ENCODE data around the gene PDE1A.
"Not testable (repeated sequence)": the region's sequence is repeated elsewhere in the genome, so short reads cannot be mapped to it uniquely, and the experiment has no call there.

PDE1A gene

GRCh38 chr2:182404975-182405561, 21.8 kb downstream of the PDE1A start:
- DNase-seq: no peak

DNA sequence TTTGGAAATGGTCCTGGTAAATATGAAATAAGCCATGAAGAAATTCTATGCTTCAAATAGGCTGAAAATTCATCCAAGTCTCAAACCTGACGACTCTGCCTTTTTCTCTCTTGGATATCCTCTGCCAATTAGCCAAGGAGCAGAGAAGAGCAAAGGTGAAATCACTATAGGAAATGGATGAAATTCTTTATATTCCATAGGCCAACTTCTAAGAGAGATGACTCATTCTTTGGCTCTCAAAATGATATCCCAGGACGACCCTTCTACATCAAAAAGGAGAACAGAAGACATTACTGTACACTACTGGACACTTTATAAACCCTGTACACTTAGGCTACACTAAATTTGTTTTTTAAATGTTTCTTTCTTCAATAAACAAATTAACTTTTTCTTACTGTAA, 22.7 kb downstream of the PDE1A start:
- DNase-seq: no peak

DNA sequence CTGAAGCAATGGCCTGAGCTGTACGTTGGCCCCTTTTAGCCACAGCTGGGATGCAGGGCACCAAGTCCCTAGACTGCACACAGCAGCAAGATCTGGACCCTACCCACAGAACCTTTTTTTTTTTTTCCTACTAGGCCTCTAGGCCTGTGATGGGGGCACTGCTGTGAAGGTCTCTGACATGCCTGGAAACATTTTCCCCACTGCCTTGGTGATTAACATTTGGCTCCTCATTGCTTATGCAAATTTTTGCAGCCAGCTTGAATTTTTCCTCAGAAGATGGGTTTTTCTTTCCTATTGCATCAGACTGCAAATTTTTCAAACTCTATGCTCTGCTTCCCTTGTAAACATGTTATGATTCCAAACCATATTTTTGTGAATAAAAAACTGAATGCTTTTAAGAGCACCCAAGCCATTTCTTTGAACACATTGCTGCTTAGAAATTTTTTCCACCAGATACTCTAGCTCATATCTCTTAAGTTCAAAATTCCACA, 33.5 kb downstream of the PDE1A start:
- no peak for DNase-seq

DNA sequence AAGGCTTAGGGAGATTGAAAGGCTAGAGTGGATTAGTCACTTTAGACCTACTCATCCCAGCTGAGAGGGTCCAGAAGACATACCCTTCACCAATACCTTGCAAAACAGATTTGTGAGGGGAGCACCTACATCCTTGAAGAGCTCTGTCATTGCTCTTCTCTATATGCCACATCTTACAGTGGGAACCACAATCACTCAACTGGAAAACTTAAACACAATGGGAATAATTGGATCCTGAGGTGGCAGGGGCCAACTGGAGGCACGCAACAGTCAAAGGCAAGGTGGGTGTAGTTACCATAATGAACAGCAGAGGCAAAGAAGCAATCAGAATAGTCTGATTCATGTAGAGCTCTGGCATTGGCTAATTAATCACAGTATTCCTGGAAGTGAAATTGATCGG, 35.4 kb downstream of the PDE1A start:
- no peak for DNase-seq

DNA sequence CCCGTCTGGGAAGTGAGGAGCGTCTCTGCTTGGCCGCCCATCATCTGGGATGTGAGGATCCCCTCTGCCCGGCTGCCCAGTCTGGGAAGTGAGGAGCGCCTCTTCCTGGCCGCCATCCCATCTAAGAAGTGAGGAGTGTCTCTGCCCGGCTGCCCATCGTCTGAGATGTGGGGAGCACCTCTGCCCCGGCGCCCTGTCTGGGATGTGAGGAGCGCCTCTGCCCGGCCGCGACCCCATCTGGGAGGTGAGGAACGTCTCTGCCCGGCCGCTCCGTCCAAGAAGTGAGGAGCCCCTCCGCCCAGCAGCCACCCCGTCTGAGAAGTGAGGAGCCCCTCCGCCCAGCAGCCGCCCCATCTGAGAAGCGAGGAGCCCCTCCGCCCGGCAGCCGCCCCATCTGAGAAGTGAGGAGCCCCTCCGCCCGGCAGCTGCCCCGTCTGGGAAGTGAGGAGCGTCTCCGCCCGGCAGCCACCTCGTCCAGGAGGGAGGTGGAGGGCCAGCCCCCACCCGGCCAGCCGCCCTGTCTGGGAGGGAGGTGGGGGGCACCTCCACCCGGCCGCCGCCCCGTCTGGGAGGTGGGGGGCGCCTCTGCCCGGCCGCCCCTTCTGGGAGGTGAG, 40.5 kb downstream of the PDE1A start:
- DNase-seq: not testable (repeated sequence)

DNA sequence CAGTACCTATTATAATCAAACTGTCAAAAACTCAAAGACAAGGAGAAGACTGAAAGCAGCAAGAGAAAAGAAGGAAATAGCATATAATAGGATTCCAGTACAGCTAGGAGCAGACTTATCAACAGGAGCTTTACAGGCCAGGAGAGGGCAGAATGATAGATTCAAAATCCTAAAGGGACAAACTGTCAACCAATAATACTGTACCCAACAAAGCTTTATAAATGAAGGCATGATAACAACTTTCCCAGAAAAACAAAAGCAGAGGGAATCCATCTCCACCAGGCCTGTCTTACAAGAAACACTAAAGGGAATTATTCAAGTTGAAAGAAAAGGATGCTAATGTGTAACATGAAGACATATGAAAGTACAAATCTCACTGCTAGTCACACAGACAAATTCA, 42.0 kb downstream of the PDE1A start:
- no peak for DNase-seq

DNA sequence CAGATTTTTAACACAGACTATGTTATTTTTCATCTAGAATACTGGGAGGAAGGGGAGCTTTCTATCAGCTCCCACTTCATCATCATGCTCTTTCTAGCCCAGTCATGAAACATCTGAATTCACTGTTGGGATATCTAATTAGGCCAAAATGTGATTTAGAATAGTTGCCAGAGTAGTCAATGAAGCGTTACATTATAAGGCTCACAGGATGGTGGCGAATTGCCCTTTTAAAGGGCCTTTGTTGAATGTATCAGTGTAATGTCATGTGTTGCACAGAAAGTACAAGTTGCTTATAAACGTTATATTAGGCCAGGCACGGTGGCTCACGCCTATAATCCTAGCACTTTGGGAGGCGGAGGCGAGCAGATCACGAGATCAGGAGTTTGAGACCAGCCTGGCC, 45.6 kb downstream of the PDE1A start:
- DNase-seq: no peak

- DNase-seq: no peak
These were observed 47.6 kb downstream of the PDE1A start for GRCh38 chr2:182379241-182379640.

DNA sequence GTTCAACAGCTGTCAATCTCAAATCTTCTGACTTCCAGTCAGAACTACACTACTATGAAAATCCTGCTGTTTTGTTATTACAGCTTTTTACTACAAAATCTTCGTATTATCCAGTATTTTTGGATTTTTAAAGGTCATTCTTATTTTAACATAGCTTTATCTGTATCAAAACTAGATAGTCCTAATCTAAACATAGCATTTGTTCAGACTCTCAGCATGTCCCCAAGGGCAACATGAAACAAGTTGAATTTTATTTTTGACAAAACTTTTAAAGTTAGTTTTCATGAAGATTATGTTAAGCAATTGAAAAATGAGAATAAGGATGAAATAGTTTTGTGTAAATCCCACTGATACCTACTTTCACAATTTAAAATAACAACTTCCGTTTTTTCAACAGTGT, 48.1 kb downstream of the PDE1A start:
- no peak for DNase-seq

DNA sequence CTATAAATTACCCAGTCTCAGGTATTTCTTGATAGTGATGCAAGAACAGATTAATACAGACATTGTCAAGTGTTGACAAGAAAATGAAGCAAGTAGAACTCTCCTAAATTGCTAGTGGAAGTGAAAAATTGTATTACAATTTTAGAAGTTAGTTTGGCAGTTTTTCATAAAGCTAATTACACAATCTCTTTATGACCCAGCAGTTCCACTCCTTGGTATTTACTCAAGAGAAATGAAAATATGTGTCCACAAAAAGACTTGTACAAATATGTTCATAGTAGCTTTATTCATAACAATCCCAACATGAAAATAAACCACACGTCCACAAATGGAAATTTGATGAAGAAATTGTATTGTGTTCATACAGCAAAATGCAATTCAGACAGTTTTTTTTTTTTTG, 49.4 kb downstream of the PDE1A start:
- no peak for DNase-seq

DNA sequence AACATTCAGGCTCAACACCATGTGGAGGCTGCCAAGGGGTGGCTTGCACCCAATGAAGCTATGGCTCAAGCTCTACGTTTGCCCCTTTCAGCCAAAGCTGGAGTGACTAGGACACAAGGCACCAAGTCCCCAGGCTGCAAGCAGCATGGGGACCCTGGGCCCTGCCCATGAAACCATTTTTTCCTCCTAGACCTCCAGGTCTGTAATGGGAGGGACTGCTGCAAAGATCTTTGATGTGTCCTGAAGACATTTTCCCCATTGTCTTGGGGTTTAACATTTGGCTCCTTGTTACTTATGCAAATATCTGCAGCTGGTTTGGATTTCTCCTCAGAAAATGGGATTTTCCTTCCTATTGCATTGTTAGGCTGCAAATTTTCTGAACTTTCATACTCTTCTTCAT, 51.0 kb downstream of the PDE1A start:
- no peak for DNase-seq

DNA sequence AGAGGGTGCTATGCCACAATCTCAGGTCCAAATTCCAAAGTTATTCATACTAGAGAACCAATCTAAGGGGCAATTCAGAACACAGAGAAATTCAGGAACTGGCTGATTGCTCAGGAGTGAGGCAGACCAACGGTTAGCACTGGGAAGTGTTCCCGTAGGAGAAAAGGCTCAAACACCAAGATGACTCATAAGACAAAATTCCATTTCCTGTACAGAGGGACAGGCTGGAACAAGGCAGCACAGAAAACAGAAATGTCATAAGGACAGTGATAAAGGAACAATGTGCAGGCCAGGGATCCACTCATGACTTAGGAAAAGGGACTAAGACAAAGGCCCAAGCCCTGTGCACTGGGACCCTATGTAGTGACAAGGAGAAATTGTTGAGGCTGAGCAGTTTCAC, 54.2 kb downstream of the PDE1A start:
- no peak for DNase-seq

GRCh38 chr2:182368996-182369395, 57.8 kb downstream of the PDE1A start:
- no peak for DNase-seq

DNA sequence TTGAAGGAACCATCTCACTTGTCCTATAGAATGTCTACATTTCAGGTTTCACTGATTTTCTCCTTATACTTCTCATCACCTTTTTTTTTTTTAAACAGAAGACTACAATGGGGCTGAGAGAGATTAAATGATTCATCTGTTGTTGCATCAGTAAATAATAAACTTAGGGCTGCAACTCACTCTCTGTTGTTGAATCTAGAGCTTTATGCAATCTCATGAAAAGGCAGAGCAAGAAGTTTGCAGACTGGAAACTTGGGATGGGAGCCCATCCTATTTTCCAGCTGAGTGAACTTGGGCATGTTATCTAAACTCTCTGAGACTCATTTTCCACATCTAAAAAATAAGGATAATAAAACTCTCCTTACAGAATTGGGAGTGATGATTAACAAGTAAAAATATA, 58.4 kb downstream of the PDE1A start:
- DNase-seq: no peak

DNA sequence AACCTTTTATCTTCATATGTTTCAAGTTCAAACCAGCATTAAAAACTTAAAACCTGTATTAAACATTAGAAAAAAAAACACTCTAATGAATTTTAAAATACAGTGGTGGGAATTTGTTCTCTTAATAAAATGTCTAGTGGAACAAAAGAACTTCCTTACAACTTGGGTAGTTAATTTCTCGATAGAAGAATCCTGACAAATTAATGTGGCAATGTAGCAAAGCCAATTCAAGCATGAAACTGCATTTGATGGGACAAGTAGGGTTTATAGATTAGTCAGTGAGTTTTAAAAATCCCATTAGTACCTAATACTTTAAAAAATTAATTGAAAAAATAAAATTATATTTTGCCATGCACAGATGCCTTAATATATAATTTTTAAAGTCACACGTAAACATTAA, 59.4 kb downstream of the PDE1A start:
- no peak for DNase-seq

- no peak for DNase-seq
These were observed 60.2 kb downstream of the PDE1A start for GRCh38 chr2:182366628-182367027.

DNA sequence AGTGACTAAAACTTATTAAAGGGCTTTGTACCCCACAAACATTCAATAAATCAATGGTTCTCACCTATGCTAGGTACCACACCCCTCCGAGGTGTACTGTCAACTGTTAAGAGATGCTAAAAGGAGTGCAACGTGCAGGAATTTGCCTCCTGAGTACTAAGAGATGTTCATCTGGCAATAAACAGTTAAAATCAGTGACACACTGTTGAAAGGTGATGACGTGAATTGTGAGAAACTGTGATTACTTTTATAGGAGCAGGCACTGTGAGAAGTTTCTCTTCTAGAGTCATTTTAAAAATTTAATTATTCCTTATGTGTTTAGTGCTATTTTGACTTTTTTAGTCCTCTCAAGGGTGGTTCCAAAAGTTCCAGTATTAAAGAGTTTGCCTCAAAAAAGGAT, 61.0 kb downstream of the PDE1A start:
- no peak for DNase-seq

GRCh38 chr2:182361477-182361876, 65.4 kb downstream of the PDE1A start:
- no peak for DNase-seq

DNA sequence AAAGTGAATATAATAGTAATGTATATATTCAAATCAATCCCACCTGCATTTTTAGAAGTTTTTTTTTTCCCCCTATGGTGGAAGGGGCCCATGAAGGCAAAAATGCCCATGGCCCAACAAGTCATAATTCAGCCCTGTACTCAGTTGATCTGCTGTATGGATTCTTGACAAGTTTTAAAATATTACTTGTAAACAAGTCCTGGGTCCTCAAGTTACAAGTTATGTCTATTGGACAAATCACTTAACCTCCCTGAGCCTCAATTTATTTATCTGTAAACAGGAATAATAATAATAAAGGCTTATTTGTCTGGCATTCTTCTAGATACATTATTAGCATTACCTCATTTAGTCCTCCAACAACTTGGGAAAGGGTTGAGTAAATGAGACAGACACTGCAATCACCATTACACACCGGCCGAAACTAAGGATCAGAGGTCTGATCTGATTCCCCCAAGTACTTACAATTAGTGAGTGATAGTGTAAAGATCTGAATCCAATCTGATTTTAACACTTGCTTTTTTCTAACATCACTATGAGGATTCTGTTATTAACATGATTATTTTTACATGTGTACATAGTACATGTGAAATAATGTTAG, 66.1 kb downstream of the PDE1A start:
- no peak for DNase-seq

GRCh38 chr2:182359990-182360662, 66.7 kb downstream of the PDE1A start:
- DNase-seq: no peak

- DNase-seq: no peak
These were observed 67.5 kb downstream of the PDE1A start for GRCh38 chr2:182359027-182359989.

DNA sequence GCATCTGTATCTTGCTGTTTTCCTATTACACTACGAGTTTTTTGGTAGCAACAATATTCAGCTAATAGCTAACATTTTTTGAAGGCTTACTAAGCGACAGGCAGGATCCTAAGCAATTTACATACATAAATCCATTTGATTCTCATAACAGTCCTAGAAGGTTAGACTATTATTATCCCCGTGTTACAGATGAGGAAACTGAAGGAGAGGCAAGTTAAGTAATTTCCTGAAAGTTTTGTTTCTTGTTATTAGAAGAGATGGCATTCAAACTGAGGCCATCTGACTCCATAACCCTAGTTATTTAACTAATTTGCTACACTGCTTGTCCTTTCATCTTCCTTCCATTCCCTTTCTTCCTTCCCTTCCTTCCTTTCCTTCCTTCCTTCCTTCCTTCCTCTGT, 68.2 kb downstream of the PDE1A start:
- DNase-seq: no peak

GRCh38 chr2:182355815-182356214, 71.0 kb downstream of the PDE1A start:
- no peak for DNase-seq
